OCI-LY7 (cell line): ENCODE results near the gene COL4A1.

Experiments used
- CTCF ChIP-seq: fragments of 200-600 bp; sonication (generic); conservative IDR thresholded peaks from 2 replicates; pipeline ENCODE4 v1.5.1; 2014; ENCODE audit warnings: mild to moderate bottlenecking, antibody characterized with exemption, low read length, moderate library complexity, mixed read lengths
- EZH2phosphoT487 ChIP-seq: fragments of 200-600 bp; sonication (generic); IDR thresholded peaks from 2 replicates; pipeline ENCODE4 v1.6.1; 2018; ENCODE audit warnings: low read depth, borderline replicate concordance, mild to moderate bottlenecking, mixed run types, antibody characterized with exemption, low read length, moderate library complexity, mixed read lengths

DNA sequence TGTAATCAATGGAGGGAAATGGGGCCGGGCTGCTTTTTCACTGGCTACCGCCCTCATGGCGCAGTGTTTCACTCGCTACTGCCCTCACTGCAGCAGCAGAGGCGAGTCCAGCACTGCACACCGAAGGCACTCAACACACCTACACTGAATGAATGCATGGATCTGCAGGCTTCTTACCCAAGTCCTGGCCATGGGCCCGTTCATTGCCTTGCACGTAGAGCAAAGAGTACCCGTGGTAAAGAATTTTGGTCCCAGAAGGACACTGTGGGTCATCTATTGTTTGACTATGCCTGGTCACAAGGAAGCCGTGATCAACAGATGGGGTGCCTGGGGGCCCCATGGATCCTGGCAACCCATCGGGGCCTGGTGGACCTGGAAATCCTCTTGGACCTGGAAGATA is 144.9 kb downstream of the COL4A1 start:
- TF ChIP-seq CTCF (no peak), EZH2phosphoT487 (no peak)
